Ascending aorta (tissue), 2 donors: ENCODE results near the gene PRKCA. TPM values are rescaled to one million over a fixed set of nuclear protein-coding genes. Genes with fewer than 3 reads are reported as not detected.
"Not testable (repeated sequence)": the region's sequence is repeated elsewhere in the genome, so short reads cannot be mapped to it uniquely, and the experiment has no call there.

Experiments
- DNase-seq, 2 donors: peaks; one replicate each; pipeline ENCODE4 v3.0.0-alpha.2; 2019; ENCODE audit warnings: low spot score in 2 of 2
- H3K27ac ChIP-seq, 2 donors: fragments of 200-600 bp; sonication (generic); one replicate each; pipeline ENCODE4 v1.5.1; 2016 to 2017; ENCODE audit warnings: mild to moderate bottlenecking in 1 of 2
- H3K27me3 ChIP-seq: fragments of 200-600 bp; sonication (generic); one replicate; pipeline ENCODE4 v1.5.1; 2017
- H3K36me3 ChIP-seq, 2 donors: fragments of 200-600 bp; sonication (generic); one replicate each; pipeline ENCODE4 v1.5.1; 2016
- H3K4me1 ChIP-seq, 2 donors: fragments of 200-600 bp; sonication (generic); one replicate each; pipeline ENCODE4 v1.5.1; 2016 to 2017; ENCODE audit warnings: mild to moderate bottlenecking in 1 of 2
- H3K4me3 ChIP-seq, 2 donors: fragments of 200-600 bp; sonication (generic); one replicate each; pipeline ENCODE4 v1.5.1; 2016 to 2017; ENCODE audit warnings: mild to moderate bottlenecking in 1 of 2
- H3K9me3 ChIP-seq, 2 donors: fragments of 200-600 bp; sonication (generic); one replicate each; pipeline ENCODE4 v1.5.1; 2016
- CTCF ChIP-seq, 3 experiments: fragments of 200-600 bp in 2 of 3; fragments of 450-650 bp in 1 of 3; sonication (generic) in 2 of 3; IDR thresholded peaks; one replicate each; pipeline ENCODE4 v1.5.1; 2016 to 2019; ENCODE audit warnings: antibody characterized with exemption in 3 of 3, mild to moderate bottlenecking in 1 of 3, moderate library complexity in 1 of 3
- intact Hi-C: fragments of 100-400 bp; cut with DNase I; formaldehyde crosslinking; loops from one replicate; pipeline ENCODE4 v1.15.1; 2023
- total RNA-seq: library from RNA; depleted of rRNA; stranded (reverse); fragments of >200 nt; gene quantifications from one replicate; pipeline ENCODE4 v1.1.0, GENCODE V29; 2016

Gene PRKCA
- total RNA-seq, 1 donor from 2014 or later: 3.2 TPM

GRCh38 chr17:66344473-66344872 is 42.1 kb downstream of the PRKCA start:
- no peak for DNase-seq
- intact Hi-C loops: no loop called here
- Histone ChIP-seq H3K9me3 (no peaks in the 10 kb centered on the region), H3K36me3 (no peaks in the 10 kb centered on the region), H3K4me1 (no peaks in the 10 kb centered on the region), H3K27me3 (no peaks in the 10 kb centered on the region), H3K27ac (no peak overlapping the region), H3K4me3 (no peak overlapping the region)
- TF ChIP-seq CTCF (IDR thresholded peaks at IDR 0.05): no peak

GRCh38 chr17:66345264-66345663 is 42.9 kb downstream of the PRKCA start:
- TF ChIP-seq CTCF (IDR thresholded peaks at IDR 0.05): no peak
- no peak for DNase-seq
- no peak overlapping the region for H3K4me3 ChIP-seq
- H3K27me3 ChIP-seq: no peaks in the 10 kb centered on the region
- no peaks in the 10 kb centered on the region for H3K4me1 ChIP-seq
- intact Hi-C loops: no loop called here
- H3K9me3 ChIP-seq: no peaks in the 10 kb centered on the region
- no peak overlapping the region for H3K27ac ChIP-seq
- H3K36me3 ChIP-seq: no peaks in the 10 kb centered on the region

- intact Hi-C loops, H3K27ac ChIP-seq, H3K27me3 ChIP-seq, H3K36me3 ChIP-seq, H3K4me3 ChIP-seq, H3K4me1 ChIP-seq, DNase-seq, H3K9me3 ChIP-seq: not testable (repeated sequence)
Observed at GRCh38 chr17:66345949-66346638, 43.7 kb downstream of the PRKCA start.

DNA sequence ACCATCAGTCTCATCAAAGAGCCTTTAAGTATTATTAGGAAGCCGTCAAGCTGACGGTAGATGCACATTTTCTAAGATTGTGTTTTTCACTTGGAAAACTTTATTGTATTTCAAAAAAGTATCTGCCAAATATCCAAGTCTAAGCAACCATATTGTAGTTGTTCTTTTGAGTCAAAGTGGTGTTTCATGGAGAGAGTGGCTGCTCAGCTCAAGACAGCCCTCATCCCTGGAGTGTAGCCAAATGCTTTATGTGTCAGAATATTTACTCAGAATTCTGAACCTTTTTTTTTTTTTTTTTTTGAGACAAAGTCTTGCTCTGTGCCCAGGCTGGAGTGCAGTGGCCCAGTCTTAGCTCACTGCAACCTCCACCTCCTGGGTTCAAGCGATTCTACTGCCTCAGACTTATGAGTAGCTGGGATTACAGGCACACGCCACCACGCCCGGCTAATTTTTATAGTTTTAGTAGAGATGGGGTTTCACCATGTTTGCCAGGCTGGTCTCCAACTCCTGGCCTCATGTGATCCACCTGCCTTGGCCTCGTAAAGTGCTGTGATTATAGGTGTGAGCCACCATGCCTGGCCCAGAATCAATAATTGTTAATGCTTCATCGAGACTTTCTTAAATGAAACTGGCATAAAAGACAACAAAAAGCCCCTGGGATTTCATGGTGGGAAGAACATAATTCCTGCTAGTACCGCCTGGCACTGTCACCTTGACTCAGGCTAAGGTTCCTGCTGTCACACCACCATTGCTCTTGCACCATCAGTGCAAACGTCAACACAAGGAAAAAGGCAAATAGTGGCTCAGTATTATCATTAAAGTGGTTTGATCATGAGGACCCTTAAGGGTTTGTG is 45.5 kb downstream of the PRKCA start:
- no peak for TF ChIP-seq CTCF (IDR thresholded peaks at IDR 0.05)
- intact Hi-C loops: no loop called here
- Histone ChIP-seq H3K4me3 (no peak overlapping the region), H3K36me3 (no peaks in the 10 kb centered on the region), H3K27me3 (no peaks in the 10 kb centered on the region), H3K9me3 (no peaks in the 10 kb centered on the region), H3K27ac (no peak overlapping the region), H3K4me1 (no peaks in the 10 kb centered on the region)
- no peak for DNase-seq

DNA sequence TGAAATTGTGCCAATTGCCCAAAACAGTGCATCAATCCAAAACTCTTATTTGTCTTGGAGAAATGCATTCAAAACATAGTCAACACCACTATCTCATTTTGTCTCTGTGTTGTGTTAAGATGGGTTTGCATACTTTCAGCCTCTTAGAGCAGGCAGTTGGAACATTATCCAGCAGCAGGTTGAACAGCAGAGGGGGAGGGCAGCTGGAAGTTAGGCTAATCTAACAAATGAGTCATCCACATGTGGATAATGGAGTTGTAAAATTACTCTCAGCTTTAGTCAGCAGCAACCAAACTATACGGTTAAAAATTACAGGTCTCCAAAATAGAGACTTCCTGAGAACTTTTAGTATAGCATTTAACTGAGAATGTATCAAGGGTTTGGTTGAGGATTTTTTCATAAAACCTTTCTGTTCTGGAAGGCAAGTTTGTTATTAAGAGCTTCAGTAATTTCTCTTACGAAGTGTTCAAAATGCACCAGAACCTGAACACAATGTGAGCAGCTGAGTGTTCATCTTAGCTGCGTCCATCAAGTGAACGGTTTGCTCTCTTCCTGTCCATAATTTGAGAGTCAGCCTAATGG is 46.3 kb downstream of the PRKCA start:
- Histone ChIP-seq H3K27ac (no peak overlapping the region), H3K27me3 (no peaks in the 10 kb centered on the region), H3K9me3 (no peaks in the 10 kb centered on the region), H3K36me3 (no peaks in the 10 kb centered on the region), H3K4me3 (no peak overlapping the region), H3K4me1 (no peaks in the 10 kb centered on the region)
- no peak for TF ChIP-seq CTCF (IDR thresholded peaks at IDR 0.05)
- no peak for DNase-seq
- intact Hi-C loops: no loop called here
